Glutamatergic neuron (in vitro differentiated cells): Measurements from ENCODE around the gene PROCA1. TPM values are rescaled to one million over a fixed set of nuclear protein-coding genes. Genes with fewer than 3 reads are reported as not detected.
A peak's percentile ranks its signal among the peaks of the same experiment; 100 is the strongest.

Experiments used
- DNase-seq: peaks from one replicate; pipeline ENCODE4 v3.0.0; 2022
- H3K27ac Mint-ChIP-seq: one replicate; pipeline ENCODE4 v1.8.0; 2020; ENCODE audit warnings: mild to moderate bottlenecking, mixed read lengths, inconsistent platforms; ENCODE audit not compliant: unreplicated experiment
- H3K27me3 Mint-ChIP-seq: one replicate; pipeline ENCODE4 v1.8.0; 2020; ENCODE audit warnings: mild to moderate bottlenecking, moderate library complexity, mixed read lengths, inconsistent platforms; ENCODE audit not compliant: unreplicated experiment
- H3K36me3 Mint-ChIP-seq: one replicate; pipeline ENCODE4 v1.8.0; 2020; ENCODE audit warnings: mild to moderate bottlenecking, mixed read lengths, inconsistent platforms; ENCODE audit not compliant: unreplicated experiment
- H3K4me1 Mint-ChIP-seq: one replicate; pipeline ENCODE4 v1.8.0; 2020; ENCODE audit warnings: mild to moderate bottlenecking, low read depth, mixed read lengths, inconsistent platforms; ENCODE audit not compliant: unreplicated experiment
- H3K4me3 Mint-ChIP-seq: one replicate; pipeline ENCODE4 v1.8.0; 2020; ENCODE audit warnings: mild to moderate bottlenecking, mixed read lengths, inconsistent platforms; ENCODE audit not compliant: unreplicated experiment
- H3K9me3 Mint-ChIP-seq: one replicate; pipeline ENCODE4 v1.8.0; 2020; ENCODE audit warnings: mild to moderate bottlenecking, moderate library complexity, mixed read lengths, inconsistent platforms; ENCODE audit not compliant: unreplicated experiment
- CTCF ChIP-seq: fragments of 200-600 bp; sonication (generic); IDR thresholded peaks from one replicate; pipeline ENCODE4 v1.5.0; 2021; ENCODE audit not compliant: partially characterized antibody, unreplicated experiment
- total RNA-seq: library from RNA; stranded (reverse); fragmentation: NEBNext Ultra II Directional; extraction: Animal tissue kit (Norgen Biotek cat#: 25700); gene quantifications from one replicate; pipeline ENCODE4 v1.2.1, GENCODE V29; 2021; ENCODE audit not compliant: unreplicated experiment

Gene PROCA1
- total RNA-seq, 1 donor from 2014 or later, result 36.5 TPM

- H3K36me3 Mint-ChIP-seq, result peaks cover 17% of the 10 kb centered on the region
- peaks cover 13% of the 10 kb centered on the region for H3K4me1 Mint-ChIP-seq
- no peak for TF ChIP-seq CTCF
- H3K27me3 Mint-ChIP-seq, result peaks cover 7% of the 10 kb centered on the region
- H3K27ac Mint-ChIP-seq, result no peak overlapping the region
- no peaks in the 10 kb centered on the region for H3K9me3 Mint-ChIP-seq
- DNase-seq, result no peak
- no peak overlapping the region for H3K4me3 Mint-ChIP-seq
These were observed 23.2 kb downstream of the PROCA1 start for GRCh38 chr17:28688481-28688880.

- Mint-ChIP-seq H3K27me3 (peaks cover 6% of the 10 kb centered on the region), H3K9me3 (no peaks in the 10 kb centered on the region), H3K36me3 (peaks cover 17% of the 10 kb centered on the region), H3K27ac (peak overlapping the region; percentile 95), H3K4me3 (peak overlapping the region; percentile 59), H3K4me1 (peaks cover 13% of the 10 kb centered on the region)
- DNase-seq, result no peak
- no peak for TF ChIP-seq CTCF
These were observed 25.4 kb downstream of the PROCA1 start for GRCh38 chr17:28686296-28686695.

GRCh38 chr17:28685366-28685765 lies 26.3 kb downstream of the PROCA1 start:
- H3K4me1 Mint-ChIP-seq, result peaks cover 13% of the 10 kb centered on the region
- TF ChIP-seq CTCF, result no peak
- no peak overlapping the region for H3K4me3 Mint-ChIP-seq
- no peaks in the 10 kb centered on the region for H3K9me3 Mint-ChIP-seq
- H3K36me3 Mint-ChIP-seq, result peaks cover 17% of the 10 kb centered on the region
- H3K27ac Mint-ChIP-seq, result peak overlapping the region; percentile 44
- H3K27me3 Mint-ChIP-seq, result peaks cover 4% of the 10 kb centered on the region
- no peak for DNase-seq

- no peak for TF ChIP-seq CTCF
- Mint-ChIP-seq H3K27ac (peak overlapping the region; percentile 72), H3K4me1 (peaks cover 13% of the 10 kb centered on the region), H3K4me3 (peak overlapping the region; percentile 16), H3K9me3 (no peaks in the 10 kb centered on the region), H3K27me3 (peaks cover 4% of the 10 kb centered on the region), H3K36me3 (peaks cover 14% of the 10 kb centered on the region)
- no peak for DNase-seq
These were observed 26.7 kb downstream of the PROCA1 start for GRCh38 chr17:28684963-28685362.

GRCh38 chr17:28682655-28683054 lies 29.0 kb downstream of the PROCA1 start:
- Mint-ChIP-seq H3K4me3 (no peak overlapping the region), H3K36me3 (no peaks in the 10 kb centered on the region), H3K9me3 (no peaks in the 10 kb centered on the region), H3K27ac (no peak overlapping the region), H3K4me1 (peaks cover 13% of the 10 kb centered on the region), H3K27me3 (peaks cover 4% of the 10 kb centered on the region)
- no peak for DNase-seq
- TF ChIP-seq CTCF, result no peak
